Measurements from ENCODE around the gene MPDU1. TPM values are rescaled to one million over a fixed set of nuclear protein-coding genes. Genes with fewer than 3 reads are reported as not detected.
A peak's percentile ranks its signal among the peaks of the same experiment; 100 is the strongest.

Gene MPDU1
- 33.1 to 47.8 TPM (median 35.9 TPM) in 3 replicates for total RNA-seq
- long read RNA-seq, transcript MPDU1-201 (7 exons, 1,601 nt), result major isoform, 42 of 56 reads
- long read RNA-seq, transcript MPDU1-203 (6 exons, 1,125 nt), result minor isoform, 5 of 56 reads
- long read RNA-seq, partial matches to known transcripts, result 0 of 56 reads
- long read RNA-seq, other reads (novel, unspliced or antisense), result 5 of 56 reads

GRCh38 chr17:7583253-7584109, at the start of gene MPDU1:
TSS of gene MPDU1 (plus strand) at chr17:7583852. CDS start at chr17:7583863, 11 bp downstream.
- H3K36me3 Mint-ChIP-seq (ENCODE audit: low read depth), result peaks cover 12% of the 10 kb centered on the region
- H3K27me3 Mint-ChIP-seq (ENCODE audit: low read depth), result no peaks in the 10 kb centered on the region
- H3K9me3 Mint-ChIP-seq (ENCODE audit: low read depth), result no peaks in the 10 kb centered on the region
- peak within 1 kb of the TSS; percentile 100 for H3K27ac Mint-ChIP-seq (ENCODE audit: unreplicated experiment)
- DNase-seq (ENCODE audit: low spot score), result peak; percentile 99
- H3K4me1 Mint-ChIP-seq (ENCODE audit: low read depth), result peaks cover 60% of the 10 kb centered on the region
- TF ChIP-seq CTCF (IDR thresholded peaks at IDR 0.05), result no peak
- peak within 1 kb of the TSS; percentile 95 for H3K4me3 Mint-ChIP-seq (ENCODE audit: unreplicated experiment)

GRCh38 chr17:7538050-7538449, 45.6 kb upstream of the MPDU1 start:
- Mint-ChIP-seq H3K27ac (ENCODE audit: unreplicated experiment) (no peak overlapping the region), H3K4me3 (ENCODE audit: unreplicated experiment) (no peak overlapping the region), H3K36me3 (ENCODE audit: low read depth) (no peaks in the 10 kb centered on the region), H3K4me1 (ENCODE audit: low read depth) (no peaks in the 10 kb centered on the region), H3K9me3 (ENCODE audit: low read depth) (peaks cover 11% of the 10 kb centered on the region), H3K27me3 (ENCODE audit: low read depth) (peaks cover 9% of the 10 kb centered on the region)
- no peak for TF ChIP-seq CTCF (IDR thresholded peaks at IDR 0.05)
- no peak for DNase-seq (ENCODE audit: low spot score)

- Mint-ChIP-seq H3K4me1 (ENCODE audit: low read depth) (no peaks in the 10 kb centered on the region), H3K36me3 (ENCODE audit: low read depth) (no peaks in the 10 kb centered on the region), H3K27me3 (ENCODE audit: low read depth) (peaks cover 13% of the 10 kb centered on the region), H3K27ac (ENCODE audit: unreplicated experiment) (no peak overlapping the region), H3K9me3 (ENCODE audit: low read depth) (peaks cover 11% of the 10 kb centered on the region), H3K4me3 (ENCODE audit: unreplicated experiment) (no peak overlapping the region)
- DNase-seq (ENCODE audit: low spot score), result no peak
- no peak for TF ChIP-seq CTCF (IDR thresholded peaks at IDR 0.05)
These were observed 44.6 kb upstream of the MPDU1 start for GRCh38 chr17:7538891-7539545.

- no peaks in the 10 kb centered on the region for H3K36me3 Mint-ChIP-seq (ENCODE audit: low read depth)
- peaks cover 11% of the 10 kb centered on the region for H3K9me3 Mint-ChIP-seq (ENCODE audit: low read depth)
- H3K4me3 Mint-ChIP-seq (ENCODE audit: unreplicated experiment), result no peak overlapping the region
- TF ChIP-seq CTCF (IDR thresholded peaks at IDR 0.05), result no peak
- H3K4me1 Mint-ChIP-seq (ENCODE audit: low read depth), result no peaks in the 10 kb centered on the region
- no peak for DNase-seq (ENCODE audit: low spot score)
- H3K27ac Mint-ChIP-seq (ENCODE audit: unreplicated experiment), result no peak overlapping the region
- H3K27me3 Mint-ChIP-seq (ENCODE audit: low read depth), result peaks cover 13% of the 10 kb centered on the region
These were observed 42.5 kb upstream of the MPDU1 start for GRCh38 chr17:7541074-7541621.

GRCh38 chr17:7544911-7545310, 38.7 kb upstream of the MPDU1 start:
- Mint-ChIP-seq H3K27me3 (ENCODE audit: low read depth) (peaks cover 13% of the 10 kb centered on the region), H3K9me3 (ENCODE audit: low read depth) (no peaks in the 10 kb centered on the region), H3K4me1 (ENCODE audit: low read depth) (peaks cover 13% of the 10 kb centered on the region), H3K4me3 (ENCODE audit: unreplicated experiment) (no peak overlapping the region), H3K36me3 (ENCODE audit: low read depth) (no peaks in the 10 kb centered on the region), H3K27ac (ENCODE audit: unreplicated experiment) (no peak overlapping the region)
- no peak for TF ChIP-seq CTCF (IDR thresholded peaks at IDR 0.05)
- no peak for DNase-seq (ENCODE audit: low spot score)
